Activated CD8-positive, alpha-beta memory T cell treated with anti-CD3 and anti-CD28 coated beads, Interleukin-2, amount 50 U/mL, for 4 hours (primary cell): ENCODE results near the gene PTPRN2.
"Not testable (repeated sequence)": the region's sequence is repeated elsewhere in the genome, so short reads cannot be mapped to it uniquely, and the experiment has no call there.

Experiments used
- DNase-seq: peaks from one replicate; pipeline ENCODE4 v3.0.0-alpha.2; 2020

Gene PTPRN2

GRCh38 chr7:157499121-157499834 is 1088.3 kb downstream of the PTPRN2 start:
- no peak for DNase-seq

- no peak for DNase-seq
Observed at GRCh38 chr7:157498657-157499056, 1089.0 kb downstream of the PTPRN2 start.

- no peak for DNase-seq
Observed at GRCh38 chr7:157497744-157498651, 1089.6 kb downstream of the PTPRN2 start.

GRCh38 chr7:157497367-157497743 is 1090.3 kb downstream of the PTPRN2 start:
- no peak for DNase-seq

GRCh38 chr7:157496416-157497275 is 1091.0 kb downstream of the PTPRN2 start:
- DNase-seq: no peak

GRCh38 chr7:157495594-157495993 is 1092.0 kb downstream of the PTPRN2 start:
- no peak for DNase-seq

- no peak for DNase-seq
Observed at GRCh38 chr7:157495177-157495553, 1092.5 kb downstream of the PTPRN2 start.

GRCh38 chr7:157494506-157495176 is 1093.0 kb downstream of the PTPRN2 start:
- DNase-seq: no peak

- no peak for DNase-seq
Observed at GRCh38 chr7:157493776-157494175, 1093.8 kb downstream of the PTPRN2 start.

- no peak for DNase-seq
Observed at GRCh38 chr7:157493017-157493416, 1094.6 kb downstream of the PTPRN2 start.

- DNase-seq: no peak
Observed at GRCh38 chr7:157490465-157490912, 1097.1 kb downstream of the PTPRN2 start.

- DNase-seq: not testable (repeated sequence)
Observed at GRCh38 chr7:157489870-157490269, 1097.8 kb downstream of the PTPRN2 start.
